ENCODE data around the gene KIF2C. TPM values are rescaled to one million over a fixed set of nuclear protein-coding genes. Genes with fewer than 3 reads are reported as not detected.
"Not testable (repeated sequence)": the region's sequence is repeated elsewhere in the genome, so short reads cannot be mapped to it uniquely, and the experiment has no call there.

Gene KIF2C
- total RNA-seq, 1 donor from 2014 or later, result 0.94 TPM

DNA sequence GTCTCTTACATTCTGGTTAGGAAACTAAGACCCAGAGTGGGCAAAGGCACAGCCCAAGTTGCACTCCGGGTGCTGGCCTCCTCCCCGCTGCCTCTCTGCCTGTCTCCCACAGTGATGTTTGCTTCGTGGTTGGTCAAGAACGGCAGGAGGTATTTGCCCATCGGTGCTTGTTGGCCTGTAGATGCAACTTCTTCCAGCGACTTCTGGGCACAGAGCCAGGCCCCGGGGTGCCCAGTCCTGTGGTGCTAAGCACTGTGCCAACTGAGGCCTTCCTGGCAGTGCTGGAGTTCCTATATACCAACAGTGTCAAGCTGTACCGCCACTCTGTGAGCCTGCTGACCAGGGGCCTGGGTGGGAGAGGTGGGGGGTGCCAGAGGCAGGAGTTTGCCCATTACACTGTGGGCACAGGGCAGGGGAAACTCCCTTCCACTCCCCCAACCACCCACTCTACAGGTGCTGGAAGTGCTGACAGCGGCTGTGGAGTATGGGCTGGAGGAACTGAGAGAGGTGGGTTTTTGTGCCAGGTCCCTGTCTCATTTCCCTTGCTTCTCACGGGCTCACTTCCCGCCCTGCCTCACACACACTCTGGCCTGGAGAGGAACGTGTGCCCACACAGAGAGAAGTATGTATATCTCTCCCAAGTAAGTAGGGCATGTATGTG is 70.6 kb downstream of the KIF2C start:
- peak; percentile 88 for DNase-seq (ENCODE audit: low read depth)

DNA sequence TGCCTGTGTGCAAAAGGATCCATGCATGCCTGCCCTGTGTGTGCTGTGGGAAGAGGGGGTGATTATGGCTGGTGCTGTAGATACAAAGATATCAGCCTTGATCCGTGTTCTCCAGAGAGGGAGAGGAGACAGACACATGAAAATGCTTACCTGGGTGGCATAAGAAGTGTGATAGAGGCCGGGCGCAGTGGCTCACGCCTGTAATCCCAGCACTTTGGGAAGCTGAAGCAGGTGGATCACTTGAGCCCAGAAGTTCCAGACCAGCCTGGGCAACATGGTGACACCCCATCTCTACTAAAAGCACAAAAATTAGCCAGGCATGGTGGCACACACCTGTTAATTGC is 71.1 kb downstream of the KIF2C start:
- DNase-seq (ENCODE audit: low read depth), result not testable (repeated sequence)

DNA sequence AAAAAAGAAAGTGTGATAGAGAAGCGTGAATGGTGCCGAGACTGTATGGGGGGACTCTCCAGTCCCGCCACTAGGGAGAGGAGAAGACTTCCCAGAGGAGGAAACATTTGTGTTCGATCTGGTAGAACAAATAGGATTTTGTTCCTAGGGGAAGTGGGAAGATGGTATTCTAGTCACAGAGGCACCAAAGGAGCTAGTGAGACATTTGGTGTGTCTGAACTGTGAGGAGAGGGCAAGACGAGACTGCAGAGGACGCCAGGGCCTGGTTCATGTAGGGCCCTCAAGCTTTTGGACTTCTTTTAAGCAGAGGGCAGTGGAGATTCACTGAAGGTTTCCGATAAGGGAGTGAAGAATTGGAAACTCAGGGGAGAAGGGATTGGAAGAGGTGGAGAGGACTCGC is 71.6 kb downstream of the KIF2C start:
- DNase-seq (ENCODE audit: low read depth), result no peak

GRCh38 chr1:44812822-44813543 is 73.3 kb downstream of the KIF2C start:
- DNase-seq (ENCODE audit: low read depth), result no peak

GRCh38 chr1:44815926-44816325 is 76.3 kb downstream of the KIF2C start:
- not testable (repeated sequence) for DNase-seq (ENCODE audit: low read depth)

DNA sequence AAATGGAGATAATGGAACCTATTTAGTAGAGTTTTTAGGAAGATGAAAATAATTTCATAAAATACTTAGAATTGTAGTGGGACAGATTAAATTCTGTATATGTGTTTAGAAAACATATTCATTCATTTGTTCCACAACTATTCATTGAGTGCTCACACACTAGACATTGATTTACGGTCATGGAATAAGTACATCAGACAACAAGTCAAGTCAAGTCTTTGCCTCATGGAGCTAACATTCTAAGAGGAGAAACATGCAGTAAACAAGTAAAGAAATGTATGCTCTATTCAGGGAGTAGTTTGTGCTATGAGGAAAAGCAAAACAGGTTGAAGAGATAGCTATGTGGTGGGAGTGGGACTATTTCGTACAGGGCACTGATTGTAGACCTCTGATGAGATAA is 77.7 kb downstream of the KIF2C start:
- DNase-seq (ENCODE audit: low read depth), result no peak

Other genes starting within 250 kb of the KIF2C start
- 8.4 and 8.9 TPM in 2 replicates for gene TMEM53, start 65.4 kb upstream of the KIF2C start, total RNA-seq
- gene ARMH1, start 65.1 kb upstream of the KIF2C start, total RNA-seq, result 6.7 TPM in 1 of 2 replicates, not detected in the other
- gene RNU5D-1, start 8.7 kb upstream of the KIF2C start, total RNA-seq, result not detected in 2 replicates
- gene RPS8, start 35.7 kb downstream of the KIF2C start, total RNA-seq, result 915 and 2,161 TPM in 2 replicates
- 0.15 TPM in 1 of 2 replicates, not detected in the other for gene BEST4, start 48.3 kb downstream of the KIF2C start, total RNA-seq
- gene PLK3, start 60.5 kb downstream of the KIF2C start, total RNA-seq, result 14.2 and 16.6 TPM in 2 replicates
- gene DYNLT4, start 67.5 kb downstream of the KIF2C start, total RNA-seq, result 0.30 and 1.7 TPM in 2 replicates
- 1.2 and 4.4 TPM in 2 replicates for gene BTBD19, start 68.7 kb downstream of the KIF2C start, total RNA-seq
- gene PTCH2, start 103.4 kb downstream of the KIF2C start, total RNA-seq, result 0.10 TPM in 1 of 2 replicates, not detected in the other
- 29.0 and 30.2 TPM in 2 replicates for gene EIF2B3, start 246.8 kb downstream of the KIF2C start, total RNA-seq